Testis (tissue), 2 donors: ENCODE measurements around the gene PRKN.

Experiments used
- CTCF ChIP-seq, 3 experiments: fragments of 450-650 bp in 2 of 3; fragments of 200-600 bp in 1 of 3; sonication (generic) in 1 of 3; IDR thresholded peaks; one replicate each; pipeline ENCODE4 v1.5.1; 2016 to 2019; ENCODE audit warnings: antibody characterized with exemption in 3 of 3, mild to moderate bottlenecking in 2 of 3, moderate library complexity in 1 of 3
- POLR2A ChIP-seq: fragments of 450-650 bp; IDR thresholded peaks from one replicate; pipeline ENCODE4 v1.6.1; 2017; ENCODE audit warnings: antibody characterized with exemption, mild to moderate bottlenecking, moderate library complexity

DNA sequence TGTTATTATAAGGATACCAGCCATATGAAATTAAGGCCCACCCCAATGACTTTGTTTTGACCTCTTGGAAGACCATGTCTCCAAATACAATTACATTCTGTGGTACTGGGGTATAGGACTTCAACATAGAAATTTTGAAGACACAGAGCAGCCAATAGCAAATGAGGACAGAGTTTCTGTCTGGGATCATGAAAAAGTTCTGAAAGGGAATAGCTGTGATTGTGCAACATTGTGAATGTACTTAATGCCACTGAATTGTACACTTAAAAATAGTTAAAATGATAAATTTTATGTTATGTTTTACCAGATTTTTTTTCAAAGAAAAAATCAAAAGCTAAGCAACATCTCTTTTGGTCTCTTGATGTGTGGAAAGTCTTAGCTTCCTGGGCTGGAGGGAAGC, 1426.7 kb downstream of the PRKN start:
- no peak for TF ChIP-seq CTCF (IDR thresholded peaks at IDR 0.05)
- no peak for TF ChIP-seq POLR2A
